Hepatocyte (in vitro differentiated cells): Measurements from ENCODE around the gene SIK2. TPM values are rescaled to one million over a fixed set of nuclear protein-coding genes. Genes with fewer than 3 reads are reported as not detected.

Source experiments
- DNase-seq: peaks from one replicate; pipeline ENCODE4 v3.0.0-alpha.2; 2016; ENCODE audit warnings: low spot score
- H2AFZ ChIP-seq: fragments of 200-600 bp; sonication (generic); 2 replicates; pipeline ENCODE4 v1.6.0; 2016; ENCODE audit warnings: antibody characterized with exemption, mild to moderate bottlenecking
- H3K27ac ChIP-seq: fragments of 200-600 bp; sonication (generic); 2 replicates; pipeline ENCODE4 v1.5.1; 2016; ENCODE audit warnings: mild to moderate bottlenecking
- H3K27me3 ChIP-seq: fragments of 200-600 bp; sonication (generic); 2 replicates; pipeline ENCODE4 v1.6.1; 2016
- H3K36me3 ChIP-seq: fragments of 200-600 bp; sonication (generic); replicated peaks from 2 replicates; pipeline ENCODE4 v1.5.1; 2016; ENCODE audit warnings: low read depth; ENCODE audit not compliant: insufficient read depth
- H3K4me1 ChIP-seq: fragments of 200-600 bp; sonication (generic); 2 replicates; pipeline ENCODE4 v1.5.1; 2016; ENCODE audit warnings: mild to moderate bottlenecking, moderate library complexity; ENCODE audit not compliant: insufficient read depth
- H3K4me2 ChIP-seq: fragments of 200-600 bp; sonication (generic); 2 replicates; pipeline ENCODE4 v1.6.0; 2016
- H3K4me3 ChIP-seq: fragments of 200-600 bp; sonication (generic); 2 replicates; pipeline ENCODE4 v1.5.1; 2016; ENCODE audit warnings: mild to moderate bottlenecking
- H3K79me2 ChIP-seq: fragments of 200-600 bp; sonication (generic); 2 replicates; pipeline ENCODE4 v1.6.0; 2017; ENCODE audit warnings: mild to moderate bottlenecking
- H3K9me2 ChIP-seq: fragments of 200-600 bp; sonication (generic); replicated peaks from 2 replicates; pipeline ENCODE4 v1.6.0; 2017; ENCODE audit warnings: mild to moderate bottlenecking; ENCODE audit not compliant: insufficient read depth
- H3K9me3 ChIP-seq: fragments of 200-600 bp; sonication (generic); 2 replicates; pipeline ENCODE4 v1.5.1; 2016; ENCODE audit warnings: low read depth, mild to moderate bottlenecking
- H4K20me1 ChIP-seq: fragments of 200-600 bp; sonication (generic); 2 replicates; pipeline ENCODE4 v1.6.0; 2016; ENCODE audit warnings: mild to moderate bottlenecking; ENCODE audit not compliant: insufficient read depth, poor library complexity, severe bottlenecking
- EZH2 ChIP-seq: fragments of 200-600 bp; sonication (generic); IDR thresholded peaks from 2 replicates; pipeline ENCODE4 v1.6.1; 2016; ENCODE audit warnings: antibody characterized with exemption, mild to moderate bottlenecking, borderline replicate concordance
- EZH2phosphoT487 ChIP-seq: fragments of 200-600 bp; sonication (generic); IDR thresholded peaks from one replicate; pipeline ENCODE4 v1.6.1; 2018; ENCODE audit warnings: antibody characterized with exemption, mild to moderate bottlenecking, low read depth, moderate library complexity; ENCODE audit not compliant: unreplicated experiment, severe bottlenecking
- WGBS: methylation state at CpG from one replicate; pipeline ENCODE4 v1.1.6; 2016; ENCODE audit warnings: low lambda C conversion rate; ENCODE audit errors: missing lambda C conversion rate; 5-methylcytosine and 5-hydroxymethylcytosine counted together
- polyA plus RNA-seq: library from polyadenylated mRNA; unstranded; fragments of >200 nt; fragmentation: Nextera tagmentation; extraction: Ambion mirVana; gene quantifications from 2 replicates; pipeline ENCODE4 v1.2.1, GENCODE V29; 2016
- total RNA-seq: library from RNA; depleted of rRNA; stranded (reverse); fragments of >200 nt; gene quantifications from 2 replicates; pipeline ENCODE4 v1.2.3, GENCODE V29; 2014
- TF ChIP-seq, protein P1 (sequence below): fragments of 200-600 bp; sonication (generic); IDR thresholded peaks from 2 replicates; pipeline ENCODE4 v1.5.1; 2016; ENCODE audit warnings: antibody characterized with exemption, mild to moderate bottlenecking; ENCODE audit not compliant: poor library complexity

The SIK2 gene
- total and polyA plus RNA-seq, 2 experiments from 2014 or later: 3.1 to 22.2 TPM

DNA sequence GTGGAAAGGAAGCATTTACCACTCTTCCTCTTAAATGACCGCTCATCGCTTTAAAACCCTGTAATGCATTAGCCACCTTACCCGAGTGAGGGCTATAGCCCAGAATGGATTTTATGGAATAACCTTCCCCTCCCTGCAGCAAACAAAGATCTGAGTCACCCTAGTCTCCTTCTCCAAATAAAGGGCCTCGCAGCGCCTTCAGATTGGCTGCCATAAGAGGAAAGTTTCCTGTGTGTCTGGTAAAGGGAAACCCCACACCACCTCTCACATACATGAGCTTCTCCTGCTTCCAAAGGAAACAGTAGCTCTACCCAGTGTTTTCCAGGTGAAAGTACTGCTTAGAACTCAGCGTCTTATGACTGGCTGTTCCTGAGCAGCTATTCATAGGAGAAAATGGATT lies 116.2 kb downstream of the SIK2 start:
- TF ChIP-seq EZH2phosphoT487: no peak
- TF ChIP-seq, protein P1, sequence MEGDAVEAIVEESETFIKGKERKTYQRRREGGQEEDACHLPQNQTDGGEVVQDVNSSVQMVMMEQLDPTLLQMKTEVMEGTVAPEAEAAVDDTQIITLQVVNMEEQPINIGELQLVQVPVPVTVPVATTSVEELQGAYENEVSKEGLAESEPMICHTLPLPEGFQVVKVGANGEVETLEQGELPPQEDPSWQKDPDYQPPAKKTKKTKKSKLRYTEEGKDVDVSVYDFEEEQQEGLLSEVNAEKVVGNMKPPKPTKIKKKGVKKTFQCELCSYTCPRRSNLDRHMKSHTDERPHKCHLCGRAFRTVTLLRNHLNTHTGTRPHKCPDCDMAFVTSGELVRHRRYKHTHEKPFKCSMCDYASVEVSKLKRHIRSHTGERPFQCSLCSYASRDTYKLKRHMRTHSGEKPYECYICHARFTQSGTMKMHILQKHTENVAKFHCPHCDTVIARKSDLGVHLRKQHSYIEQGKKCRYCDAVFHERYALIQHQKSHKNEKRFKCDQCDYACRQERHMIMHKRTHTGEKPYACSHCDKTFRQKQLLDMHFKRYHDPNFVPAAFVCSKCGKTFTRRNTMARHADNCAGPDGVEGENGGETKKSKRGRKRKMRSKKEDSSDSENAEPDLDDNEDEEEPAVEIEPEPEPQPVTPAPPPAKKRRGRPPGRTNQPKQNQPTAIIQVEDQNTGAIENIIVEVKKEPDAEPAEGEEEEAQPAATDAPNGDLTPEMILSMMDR: no peak
- TF ChIP-seq EZH2: no peak
- Histone ChIP-seq H4K20me1 (no peaks in the 10 kb centered on the region), H3K9me3 (no peaks in the 10 kb centered on the region), H3K36me3 (no peaks in the 10 kb centered on the region), H3K79me2 (no peaks in the 10 kb centered on the region), H3K27me3 (no peaks in the 10 kb centered on the region), H3K4me2 (peak overlapping the region; percentile 4), H3K4me1 (peaks cover 16% of the 10 kb centered on the region), H3K4me3 (no peak overlapping the region), H3K27ac (peak overlapping the region; percentile 46), H3K9me2 (no peaks in the 10 kb centered on the region), H2AFZ (no peak overlapping the region)
- 53% methylated on average over 6 of the region's 6 CpGs for WGBS
- peak; percentile 74 for DNase-seq

DNA sequence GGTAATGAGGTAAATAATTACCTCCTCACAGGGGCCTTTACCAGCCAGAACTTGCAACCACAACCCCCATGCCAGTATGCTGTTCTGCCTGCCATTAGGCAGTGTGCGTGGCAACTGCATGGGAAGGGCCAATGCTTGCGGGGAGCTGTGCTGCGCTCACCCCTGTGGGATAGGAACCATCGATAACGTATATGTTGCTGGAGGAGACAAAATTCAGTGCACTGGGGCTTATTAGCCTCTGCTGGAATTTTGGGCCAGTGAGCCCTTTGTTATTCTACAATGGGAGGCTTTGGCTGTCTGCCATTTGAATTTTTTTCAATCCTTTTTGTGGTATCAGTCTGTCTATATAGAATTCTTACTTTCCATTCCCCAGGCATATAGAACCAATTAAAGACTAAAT lies 116.6 kb downstream of the SIK2 start:
- Histone ChIP-seq H3K9me3 (no peaks in the 10 kb centered on the region), H2AFZ (no peak overlapping the region), H3K9me2 (no peaks in the 10 kb centered on the region), H3K79me2 (no peaks in the 10 kb centered on the region), H4K20me1 (no peaks in the 10 kb centered on the region), H3K4me3 (no peak overlapping the region), H3K4me1 (peaks cover 16% of the 10 kb centered on the region), H3K4me2 (no peak overlapping the region), H3K36me3 (no peaks in the 10 kb centered on the region), H3K27ac (peak overlapping the region; percentile 46), H3K27me3 (no peaks in the 10 kb centered on the region)
- 76% methylated on average over 5 of the region's 5 CpGs for WGBS
- TF ChIP-seq EZH2phosphoT487 (no peak), EZH2 (no peak)
- TF ChIP-seq, protein P1: no peak
- DNase-seq: no peak

DNA sequence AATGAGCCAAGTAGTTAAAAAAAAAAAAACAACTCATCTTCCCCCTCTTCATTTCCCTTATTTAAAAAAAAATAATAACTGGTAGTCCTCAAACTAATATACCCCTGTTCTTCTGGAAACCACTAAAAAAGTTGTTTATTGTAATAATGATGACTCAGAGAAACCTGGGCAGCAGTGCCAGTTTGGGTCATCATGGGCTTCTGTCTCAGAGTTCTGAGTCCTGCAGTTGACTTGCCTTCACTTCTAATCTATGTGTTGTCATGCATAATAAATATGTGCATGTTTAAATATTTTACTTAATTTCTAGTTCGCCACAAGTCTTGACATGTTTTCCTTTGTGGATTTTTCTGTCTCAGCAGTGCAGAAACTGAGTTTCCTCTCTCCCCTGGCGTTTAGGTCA lies 117.1 kb downstream of the SIK2 start:
- H3K36me3 ChIP-seq: no peaks in the 10 kb centered on the region
- H3K9me3 ChIP-seq: no peaks in the 10 kb centered on the region
- no peak overlapping the region for H3K4me2 ChIP-seq
- no peaks in the 10 kb centered on the region for H4K20me1 ChIP-seq
- peaks cover 16% of the 10 kb centered on the region for H3K4me1 ChIP-seq
- H3K79me2 ChIP-seq: no peaks in the 10 kb centered on the region
- no peak overlapping the region for H2AFZ ChIP-seq
- no peaks in the 10 kb centered on the region for H3K27me3 ChIP-seq
- no peak overlapping the region for H3K27ac ChIP-seq
- 98% methylated on average over 2 of the region's 2 CpGs for WGBS
- TF ChIP-seq, protein P1: no peak
- TF ChIP-seq EZH2 (no peak), EZH2phosphoT487 (no peak)
- no peak overlapping the region for H3K4me3 ChIP-seq
- no peak for DNase-seq
- H3K9me2 ChIP-seq: no peaks in the 10 kb centered on the region
